Activated CD8-positive, alpha-beta memory T cell treated with anti-CD3 and anti-CD28 coated beads for 48 hours (primary cell): ENCODE data around the gene ST8SIA1.
"Not testable (repeated sequence)": the region's sequence is repeated elsewhere in the genome, so short reads cannot be mapped to it uniquely, and the experiment has no call there.

Source experiments
- DNase-seq, 3 experiments: peaks; one replicate each; pipeline ENCODE4 v3.0.0-alpha.2; 2020; ENCODE audit warnings: low read depth in 2 of 3, low spot score in 2 of 3

ST8SIA1 gene

GRCh38 chr12:22180705-22181104 is 153.8 kb downstream of the ST8SIA1 start:
- no peak for DNase-seq

- DNase-seq, result no peak
Measured at GRCh38 chr12:22173177-22173576, 161.3 kb downstream of the ST8SIA1 start.

GRCh38 chr12:22172501-22172900 is 162.0 kb downstream of the ST8SIA1 start:
- DNase-seq, result no peak

GRCh38 chr12:22169376-22169775 is 165.1 kb downstream of the ST8SIA1 start:
- no peak for DNase-seq

GRCh38 chr12:22164139-22164538 is 170.4 kb downstream of the ST8SIA1 start:
- no peak for DNase-seq

GRCh38 chr12:22163594-22163993 is 170.9 kb downstream of the ST8SIA1 start:
- DNase-seq, result no peak

- DNase-seq, result no peak
Measured at GRCh38 chr12:22160396-22161003, 174.0 kb downstream of the ST8SIA1 start.

GRCh38 chr12:22149286-22149685 is 185.2 kb downstream of the ST8SIA1 start:
- not testable (repeated sequence) for DNase-seq

- not testable (repeated sequence) for DNase-seq
Measured at GRCh38 chr12:22146686-22147085, 187.8 kb downstream of the ST8SIA1 start.
